ENCODE data around the gene CHPF2. TPM values are rescaled to one million over a fixed set of nuclear protein-coding genes. Genes with fewer than 3 reads are reported as not detected.

CHPF2 gene
- polyA plus RNA-seq, 3 donors = 34.4 to 38.0 (median 36.0) TPM

GRCh38 chr7:151226875-151227782 lies 5.2 kb upstream of the CHPF2 start, which contains the start of gene ABCF2:
TSS of gene ABCF2 (minus strand) at chr7:151227205. CDS start at chr7:151226458, 747 bp downstream.
- Histone ChIP-seq H3K79me2 (ENCODE audit: insufficient read depth, low read length) (peaks cover 19% of the 10 kb centered on the region), H3K27ac (ENCODE audit: low read depth in 1 of 2, low read length in 2 of 2) (peak within 1 kb of the TSS; percentile 51 to 85), H3K4me3 (replicated peaks in 1 of 3; ENCODE audit: low read depth in 2 of 3, low read length in 3 of 3) (peak within 1 kb of the TSS; percentile 47 to 94 (median 66)), H3K27me3 (ENCODE audit: control insufficient read depth in 2 of 2, insufficient read depth in 2 of 2, low read length in 2 of 2) (no peaks in the 10 kb centered on the region), H3K9me3 (replicated peaks in 1 of 2; ENCODE audit: control insufficient read depth in 1 of 2, insufficient read depth in 1 of 2, low read length in 2 of 2) (no peaks in the 10 kb centered on the region), H3K9ac (ENCODE audit: insufficient read depth, low read length, poor library complexity, severe bottlenecking) (peak within 1 kb of the TSS; percentile 71), H3K4me2 (replicated peaks; ENCODE audit: extremely low read depth, low read length, poor library complexity, severe bottlenecking) (peak within 1 kb of the TSS; percentile 97), H3K36me3 (replicated peaks in 1 of 2; ENCODE audit: control insufficient read depth in 1 of 2, insufficient read depth in 2 of 2, low read length in 2 of 2) (peaks cover 28 to 30% of the 10 kb centered on the region in 2 donors), H2AFZ (ENCODE audit: insufficient read depth, low read depth, low read length, poor library complexity, severe bottlenecking) (peak within 1 kb of the TSS; percentile 100), H4K20me1 (ENCODE audit: insufficient read depth, low read length) (no peaks in the 10 kb centered on the region), H3K4me1 (ENCODE audit: control insufficient read depth in 1 of 2, insufficient read depth in 2 of 2, low read length in 2 of 2) (peaks cover 29 to 34% of the 10 kb centered on the region in 2 donors)
- Mint-ChIP-seq H3K27ac (peak within 1 kb of the TSS; percentile 90 to 97 (median 93)), H3K4me3 (peak within 1 kb of the TSS; percentile 93 to 96), H3K9me3 (no peaks in the 10 kb centered on the region), H3K4me1 (peaks cover 34% of the 10 kb centered on the region), H3K36me3 (peaks cover 32 to 33% of the 10 kb centered on the region in 2 donors), H3K27me3 (ENCODE audit: low read depth in 3 of 3) (peaks cover 0 to 3% (median 1%) of the 10 kb centered on the region in 3 donors)
- TF ChIP-seq CTCF (IDR thresholded peaks at IDR 0.05) = no peak
- intact Hi-C loops (cut with micrococcal nuclease) = loop anchor here (2.0 to 10.0 kb wide), 3 partner anchors 16 to 288 kb away; partner anchors contain the start of gene RHEB (in 1 of the 2)
- peak; percentile 97 to 98 (median 98) for DNase-seq
- 0% methylated on average over 59 of the region's 68 CpGs for WGBS (ENCODE audit: insufficient coverage)

GRCh38 chr7:151228024-151228866 lies 4.0 kb upstream of the CHPF2 start:
- Mint-ChIP-seq H3K36me3 (peaks cover 22 to 23% of the 10 kb centered on the region in 2 donors), H3K4me1 (peaks cover 39% of the 10 kb centered on the region), H3K27me3 (ENCODE audit: low read depth in 3 of 3) (peaks cover 0 to 3% (median 3%) of the 10 kb centered on the region in 3 donors), H3K4me3 (peak overlapping the region; percentile 93 to 96), H3K9me3 (peaks cover 0 to 3% (median 0%) of the 10 kb centered on the region in 7 donors), H3K27ac (peak overlapping the region in 1 of 7 donors; percentile 90)
- DNase-seq = no peak
- no peak overlapping the region for H3K27ac ChIP-seq (ENCODE audit: low read depth in 1 of 2, low read length in 2 of 2)
- H4K20me1 ChIP-seq (ENCODE audit: insufficient read depth, low read length) = peaks cover under 1% of the 10 kb centered on the region
- H2AFZ ChIP-seq (ENCODE audit: insufficient read depth, low read depth, low read length, poor library complexity, severe bottlenecking) = peak overlapping the region; percentile 100
- 81% methylated on average over 7 of the region's 10 CpGs for WGBS (ENCODE audit: insufficient coverage)
- H3K9me3 ChIP-seq (replicated peaks in 1 of 2; ENCODE audit: control insufficient read depth in 1 of 2, insufficient read depth in 1 of 2, low read length in 2 of 2) = no peaks in the 10 kb centered on the region
- H3K4me3 ChIP-seq (replicated peaks in 1 of 3; ENCODE audit: low read depth in 2 of 3, low read length in 3 of 3) = peak overlapping the region; percentile 47 to 94 (median 66)
- H3K4me1 ChIP-seq (ENCODE audit: control insufficient read depth in 1 of 2, insufficient read depth in 2 of 2, low read length in 2 of 2) = peaks cover 34 to 41% of the 10 kb centered on the region in 2 donors
- H3K36me3 ChIP-seq (replicated peaks in 1 of 2; ENCODE audit: control insufficient read depth in 1 of 2, insufficient read depth in 2 of 2, low read length in 2 of 2) = peaks cover 18 to 19% of the 10 kb centered on the region in 2 donors
- H3K27me3 ChIP-seq (ENCODE audit: control insufficient read depth in 2 of 2, insufficient read depth in 2 of 2, low read length in 2 of 2) = no peaks in the 10 kb centered on the region
- TF ChIP-seq CTCF (IDR thresholded peaks at IDR 0.05) = no peak
- H3K79me2 ChIP-seq (ENCODE audit: insufficient read depth, low read length) = peaks cover 29% of the 10 kb centered on the region
- intact Hi-C loops (cut with micrococcal nuclease) = loop anchor here in 1 of 2 donors (5.0 to 10.0 kb wide), 2 partner anchors 119 to 287 kb away; partner anchors contain the start of gene RHEB
- peak overlapping the region; percentile 97 for H3K4me2 ChIP-seq (replicated peaks; ENCODE audit: extremely low read depth, low read length, poor library complexity, severe bottlenecking)
- peak overlapping the region; percentile 71 for H3K9ac ChIP-seq (ENCODE audit: insufficient read depth, low read length, poor library complexity, severe bottlenecking)

All from CD14-positive monocyte (primary cell).